ENCODE data around the gene CCDC157. TPM values are rescaled to one million over a fixed set of nuclear protein-coding genes. Genes with fewer than 3 reads are reported as not detected.

Gene CCDC157
- total and polyA plus RNA-seq, 10 of the 15 experiments (the other 5 are each of a cell fraction or from before 2014, with no cell fraction given): 0.10 to 2.8 (median 1.2) TPM

- Histone ChIP-seq H4K20me1 (ENCODE audit: control insufficient read depth, insufficient read depth) (no peaks in the 10 kb centered on the region), H2AFZ (ENCODE audit: control insufficient read depth, low read depth, low read length) (no peak overlapping the region), H3K4me1 (ENCODE audit: control insufficient read depth, insufficient read depth, low read length) (peaks cover 97% of the 10 kb centered on the region), H3K9me3 (replicated peaks; ENCODE audit: control insufficient read depth, insufficient read depth, low read length) (no peaks in the 10 kb centered on the region), H3K4me3 (0 out of 2 replicates have a peak overlapping the region, but pooled peaks have one; percentile 7), H3K9ac (ENCODE audit: control insufficient read depth, insufficient read depth, low read length) (peak overlapping the region; percentile 49; the same call in 1 of the 2 replicates), H3K4me2 (ENCODE audit: control insufficient read depth, insufficient read depth) (peak overlapping the region; percentile 89), H3K27me3 (replicated peaks in 1 of 2; ENCODE audit: control insufficient read depth in 2 of 2, insufficient read depth in 2 of 2, low read length in 1 of 2) (no peaks in the 10 kb centered on the region), H3K27ac (ENCODE audit: control insufficient read depth, insufficient read depth) (peak overlapping the region; percentile 87), H3K79me2 (ENCODE audit: control insufficient read depth, insufficient read depth, low read length) (peaks cover 78% of the 10 kb centered on the region), H3K36me3 (ENCODE audit: control insufficient read depth in 2 of 2, insufficient read depth in 2 of 2, low read length in 1 of 2) (peaks cover 0 to under 1% of the 10 kb centered on the region in 2 experiments; a peak in 1 of 4 replicates)
- SMC1A ChIA-PET (ENCODE audit: uncharacterized antibody, unreplicated experiment): interaction anchor here (0.6 to 9.7 kb wide), 12 partner anchors 9 to 112 kb away, joined by 3 to 92 read pairs (median 4); partner anchors contain the start of genes CASTOR1, CCDC157, RNF215 and SF3A1
- WGBS (ENCODE audit: insufficient coverage, insufficient replicate concordance, low lambda C conversion rate, missing lambda C conversion rate): 5% methylated on average over 7 of the region's 7 CpGs
- POLR2A ChIA-PET: interaction anchor here (0.5 to 16.1 kb wide), 10 partner anchors 11 to 114 kb away, joined by 3 to 198 read pairs (median 6); partner anchors contain the start of genes CCDC157, SF3A1 and TBC1D10A
- in situ Hi-C loops (cut with MboI): no loop called here
- DNase-seq (ENCODE audit: low read depth, low spot score) (peak; percentile 58), ATAC-seq (peak; percentile 69), FAIRE-seq (no peak)
- RAD21 ChIA-PET (ENCODE audit: unreplicated experiment): interaction anchor here (0.6 to 8.2 kb wide), 9 partner anchors 15 to 115 kb away, joined by 3 to 88 read pairs (median 5); partner anchors contain the start of genes CASTOR1, CCDC157, RNF215 and SF3A1
- BruUV-seq (replicated peaks): no TSS peak
- CTCF ChIA-PET: interaction anchor here (0.6 to 18.4 kb wide), 7 partner anchors 15 to 946 kb away, joined by 3 to 177 read pairs (median 4); partner anchors contain the start of genes CASTOR1 and TBC1D10A
- intact Hi-C loops (cut with micrococcal nuclease; ENCODE audit: unreplicated experiment): loop anchor here (2.0 kb wide), 1 partner anchor 15 kb away; no protein-coding TSS in a partner anchor
- 0 out of 2 replicates have a peak, but pooled peaks have one; percentile 3 for TF ChIP-seq TCF12 (IDR thresholded peaks at IDR 0.05; ENCODE audit: low read depth, low read length)
- TF ChIP-seq CREM (IDR thresholded peaks at IDR 0.05; ENCODE audit: low read depth): peak; percentile 51; the same call in 1 of the 2 replicates
- no peak for TF ChIP-seq GABPA (IDR thresholded peaks at IDR 0.05; ENCODE audit: low read depth)
- TF ChIP-seq TCF3 (IDR thresholded peaks at IDR 0.05; ENCODE audit: borderline replicate concordance, insufficient read depth, low read depth, low read length): 0 out of 2 replicates have a peak, but pooled peaks have one; percentile 50
- TF ChIP-seq NR2F1 (conservative IDR thresholded peaks at IDR 0.05): no peak; the same call in 1 of the 2 replicates
- TF ChIP-seq EED (IDR thresholded peaks at IDR 0.05; ENCODE audit: low read depth): peak; percentile 40; the same call in 1 of the 2 replicates
- no peak for TF ChIP-seq CEBPZ (IDR thresholded peaks at IDR 0.05; ENCODE audit: low read depth, low read length)
- TF ChIP-seq JUNB (IDR thresholded peaks at IDR 0.05): peak; percentile 39; the same call in 1 of the 2 replicates
- peak; percentile 57; the same call in 1 of the 2 replicates for TF ChIP-seq NFIC (IDR thresholded peaks at IDR 0.05; ENCODE audit: low read depth, low read length)
- peak; percentile 49; the same call in 1 of the 2 replicates for TF ChIP-seq IKZF1 (conservative IDR thresholded peaks at IDR 0.05)
- TF ChIP-seq BHLHE40 (IDR thresholded peaks at IDR 0.05; ENCODE audit: borderline replicate concordance in 1 of 2, low read depth in 2 of 2, low read length in 1 of 2): 0 out of 4 replicates have a peak, but pooled peaks of 1 of the 2 experiments have one; percentile 4
- peak; percentile 71; the same call in 1 of the 2 replicates for TF ChIP-seq NFYB (IDR thresholded peaks at IDR 0.05; ENCODE audit: insufficient read depth, low read depth, low read length)
- no peak for TF ChIP-seq SUPT20H (IDR thresholded peaks at IDR 0.05; ENCODE audit: borderline replicate concordance, control insufficient read depth, low read depth, low read length)
- TF ChIP-seq MXI1 (IDR thresholded peaks at IDR 0.05; ENCODE audit: low read depth, low read length): peak; percentile 27; the same call in 1 of the 2 replicates
- TF ChIP-seq MEF2A (IDR thresholded peaks at IDR 0.05; ENCODE audit: insufficient read depth, low read depth, low read length): 0 out of 2 replicates have a peak, but pooled peaks have one; percentile 3
Observed at GRCh38 chr22:30309951-30310741, 46.7 kb upstream of the CCDC157 start.
